Measurements from ENCODE around the gene STAT6.

Gene STAT6

DNA sequence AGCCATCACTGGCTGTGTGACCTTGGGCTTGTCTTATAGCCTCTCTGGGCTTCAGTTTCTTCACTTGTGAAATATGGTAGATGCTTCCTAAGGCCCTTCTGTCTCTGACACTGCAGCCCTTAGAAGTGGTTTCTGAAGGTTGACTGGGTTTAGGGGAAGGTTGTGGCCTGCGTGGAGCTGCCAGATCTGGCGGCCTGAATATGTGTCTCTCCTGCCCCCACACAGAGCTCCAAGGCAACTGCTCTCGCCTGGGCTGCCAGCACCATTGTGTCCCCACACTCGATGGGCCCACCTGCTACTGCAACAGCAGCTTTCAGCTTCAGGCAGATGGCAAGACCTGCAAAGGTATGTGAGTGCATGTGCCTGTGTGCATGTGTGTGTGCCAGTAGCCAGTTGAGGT is 32.3 kb upstream of the STAT6 start:
- DNase-seq: no peak

DNA sequence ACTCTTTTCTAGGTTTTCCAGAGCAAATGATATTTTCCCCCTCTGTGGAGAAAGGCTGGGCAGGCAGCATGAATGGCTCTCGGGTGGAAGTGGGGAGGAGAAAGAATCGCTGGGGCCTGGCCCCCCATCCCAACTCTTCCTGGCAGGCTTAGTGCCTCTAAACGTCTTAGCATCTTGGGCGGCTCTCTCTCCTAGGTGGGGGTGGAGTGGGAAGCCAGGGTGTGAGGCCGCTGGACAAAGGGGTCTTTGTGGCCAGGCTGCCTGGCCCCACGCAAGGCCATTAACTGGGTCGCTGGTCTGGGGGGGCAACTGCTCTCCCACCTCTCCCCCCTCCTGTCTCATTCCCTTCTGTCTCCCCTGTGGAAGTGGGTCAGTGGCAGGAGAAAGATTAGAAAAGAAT is 31.6 kb upstream of the STAT6 start:
- no peak for DNase-seq

DNA sequence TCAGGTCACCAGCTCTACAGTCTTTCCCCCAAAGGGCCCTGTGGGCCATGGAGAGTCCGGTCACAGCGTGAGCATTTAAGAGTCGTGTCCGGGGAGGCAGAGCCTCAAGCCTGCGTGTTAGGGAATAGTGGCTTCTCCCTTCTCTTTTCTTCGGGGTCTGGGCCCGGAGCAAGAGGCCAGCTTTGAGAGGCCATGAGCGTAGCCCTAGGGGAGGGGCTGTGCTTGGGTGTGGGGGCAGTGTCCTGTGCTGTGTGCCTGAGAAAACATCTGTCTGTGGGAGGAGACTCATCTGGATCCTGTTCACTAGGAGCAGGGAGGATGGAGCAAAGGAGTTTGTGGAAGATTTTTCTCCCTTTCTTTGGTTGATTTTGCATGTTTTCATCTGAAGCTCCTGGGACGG is 31.0 kb upstream of the STAT6 start:
- no peak for DNase-seq

DNA sequence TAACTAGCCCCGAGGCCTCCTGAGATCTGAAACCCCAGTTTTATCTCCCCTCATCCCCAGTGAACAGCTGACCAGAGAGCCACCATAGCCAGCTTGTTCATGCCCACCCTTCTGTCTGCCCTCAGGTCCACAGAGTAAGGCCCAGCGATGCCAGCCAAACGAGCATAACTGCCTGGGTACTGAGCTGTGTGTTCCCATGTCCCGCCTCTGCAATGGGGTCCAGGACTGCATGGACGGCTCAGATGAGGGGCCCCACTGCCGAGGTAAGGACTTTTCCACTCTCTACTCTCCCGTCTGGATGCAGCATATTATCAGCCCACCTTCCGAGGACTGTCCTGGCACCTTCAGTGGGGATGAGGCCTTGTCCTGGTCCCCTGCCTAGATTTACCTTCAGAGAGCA is 30.1 kb upstream of the STAT6 start:
- no peak for DNase-seq

DNA sequence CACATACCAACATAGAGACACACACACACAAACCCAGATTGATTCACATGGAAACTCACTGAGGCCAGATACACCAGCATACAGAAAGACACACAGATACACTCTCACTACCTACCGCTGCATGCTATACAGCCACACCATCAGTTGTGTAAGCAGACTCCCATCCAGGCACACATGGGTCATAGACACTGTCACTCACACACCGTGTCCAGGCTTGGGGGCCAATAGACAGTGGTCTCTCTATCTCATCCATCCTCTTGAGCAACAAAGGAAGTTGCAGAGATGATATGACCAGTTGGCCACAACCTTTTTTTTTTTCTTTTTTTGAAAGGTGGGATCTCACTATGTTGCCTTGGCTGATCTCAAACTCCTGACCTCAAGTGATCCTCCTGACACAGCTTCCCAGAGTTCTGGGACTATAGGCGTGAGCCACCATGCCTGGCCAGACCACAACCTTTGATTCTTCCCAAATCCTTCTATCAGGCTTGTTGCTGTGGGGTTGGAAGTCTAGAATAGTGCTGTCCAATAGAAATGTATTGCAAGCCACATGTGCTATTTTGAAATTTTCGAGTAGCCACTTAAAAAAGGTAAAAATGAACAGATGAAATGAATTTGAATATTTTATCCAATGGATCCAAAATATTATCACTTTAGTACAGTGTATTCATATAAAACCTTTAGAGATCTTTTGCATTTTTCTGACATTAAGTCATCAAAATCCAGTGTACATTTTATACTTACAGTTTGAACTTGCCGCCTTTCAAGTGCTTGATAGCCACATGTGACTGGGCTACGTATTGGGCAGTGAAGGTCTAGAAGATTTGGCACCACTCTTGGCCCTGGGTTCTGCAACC is 28.9 kb upstream of the STAT6 start:
- DNase-seq: no peak

DNA sequence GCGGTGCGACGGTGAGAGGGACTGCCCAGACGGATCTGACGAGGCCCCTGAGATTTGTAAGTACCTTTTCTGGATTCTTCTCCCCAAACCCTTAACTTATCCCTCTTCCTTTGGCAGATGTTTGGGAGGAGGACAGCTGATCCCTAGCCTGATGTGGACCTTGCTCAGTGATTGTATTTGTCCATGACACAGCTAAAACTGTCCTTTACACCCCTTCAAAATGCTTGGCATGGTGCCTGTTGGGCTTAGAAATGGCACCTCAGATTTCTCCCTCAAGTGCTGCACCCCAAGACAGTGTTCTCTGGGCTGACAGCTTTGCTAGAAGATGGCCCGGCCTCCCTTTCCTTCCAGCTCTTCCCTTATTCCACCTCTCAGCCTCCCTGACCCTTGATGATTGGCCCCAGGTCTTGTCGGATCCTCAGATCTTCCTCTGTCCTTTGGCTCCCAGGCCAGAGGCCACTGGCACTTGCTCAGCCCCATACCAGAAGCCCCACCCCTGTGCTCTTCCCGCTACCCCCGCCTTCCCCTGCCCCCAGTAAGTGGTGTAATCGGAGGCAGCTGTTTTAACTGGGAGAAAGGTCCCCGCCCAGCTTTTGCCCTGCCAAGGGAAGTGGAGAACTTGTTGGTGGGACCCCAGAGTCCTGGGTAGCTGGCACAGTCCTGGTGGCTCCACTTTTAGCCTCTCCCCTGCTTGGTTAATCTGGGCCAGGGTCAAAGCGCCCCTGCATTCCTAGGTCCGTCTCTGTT is 27.5 kb upstream of the STAT6 start:
- DNase-seq: no peak

DNA sequence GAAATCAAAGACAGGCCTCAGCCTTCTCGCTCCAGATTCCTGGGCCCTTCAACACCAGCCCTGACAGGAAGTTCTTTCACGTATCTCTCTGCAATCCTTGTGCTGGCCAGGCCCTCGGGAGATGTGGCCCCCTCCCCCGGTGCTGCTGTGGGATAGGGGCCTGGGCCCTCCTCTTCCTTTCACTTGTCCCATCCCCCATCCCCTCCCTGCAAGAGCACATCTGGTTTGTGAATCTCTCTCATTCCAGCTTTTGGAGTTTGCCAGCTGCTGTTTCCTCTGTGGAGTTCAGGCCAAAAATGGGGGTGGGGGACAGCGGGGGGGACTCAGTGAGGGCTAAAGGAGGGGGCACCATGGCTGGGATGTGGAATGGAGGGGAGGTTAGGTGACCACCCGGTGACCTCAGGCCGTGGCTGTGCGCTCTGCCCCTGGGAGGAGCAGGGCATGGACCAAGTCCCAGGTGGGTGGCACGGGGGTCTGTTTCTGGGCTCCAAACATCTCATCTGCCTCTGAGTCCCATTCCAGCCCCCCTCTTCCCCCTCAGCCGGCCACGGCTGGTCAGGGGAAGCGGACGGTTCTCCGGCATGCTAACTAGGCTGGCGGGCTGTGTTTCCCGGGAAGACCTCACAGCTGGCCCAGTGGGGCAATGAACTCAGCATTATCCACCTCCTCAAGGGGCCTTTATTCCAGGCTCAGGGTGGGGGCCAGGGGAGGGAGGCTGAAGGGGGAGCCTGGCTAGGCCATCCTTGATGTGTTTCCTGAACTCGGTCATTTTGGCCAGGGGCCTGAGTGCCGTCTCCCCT is 24.6 kb upstream of the STAT6 start:
- DNase-seq: no peak

DNA sequence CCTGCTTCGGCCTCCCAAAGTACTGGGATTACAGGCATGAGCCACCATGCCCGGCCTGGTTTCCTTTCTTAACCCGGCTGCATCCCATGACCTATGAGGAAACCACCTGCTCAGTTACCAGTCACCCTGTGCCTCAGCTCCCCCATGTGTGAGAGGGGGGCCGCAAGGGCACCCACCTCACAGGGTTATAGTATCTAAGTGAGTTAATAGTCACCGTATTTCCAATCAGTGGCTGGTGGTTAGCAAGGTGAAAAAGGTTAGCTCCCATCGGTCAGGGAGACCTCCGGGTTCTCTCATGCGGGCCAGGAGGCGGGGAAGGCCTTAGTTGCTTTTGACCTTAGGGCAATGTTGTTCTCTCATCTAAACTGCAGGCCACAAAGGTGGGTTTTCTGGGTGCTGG is 23.8 kb upstream of the STAT6 start:
- no peak for DNase-seq

DNA sequence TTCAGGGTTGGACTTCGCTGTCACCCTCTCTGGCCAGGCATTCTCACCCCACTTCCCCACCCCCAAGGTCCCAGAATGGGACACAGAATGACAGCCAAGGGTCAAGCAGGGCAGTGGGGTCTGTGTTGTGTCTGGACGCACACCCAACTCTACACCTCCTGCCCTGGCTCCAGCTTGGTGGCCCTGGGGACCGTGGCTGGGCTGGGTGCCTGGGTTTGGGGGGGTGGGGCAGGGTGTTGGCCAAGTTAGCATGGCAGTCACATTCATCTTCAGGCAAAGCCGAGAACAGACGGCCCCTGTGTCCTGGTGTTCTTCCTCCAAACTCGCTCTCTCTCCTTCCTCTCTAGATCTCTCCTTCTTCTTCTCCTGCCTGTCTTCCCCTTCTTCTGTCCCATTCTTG is 22.8 kb upstream of the STAT6 start:
- no peak for DNase-seq

DNA sequence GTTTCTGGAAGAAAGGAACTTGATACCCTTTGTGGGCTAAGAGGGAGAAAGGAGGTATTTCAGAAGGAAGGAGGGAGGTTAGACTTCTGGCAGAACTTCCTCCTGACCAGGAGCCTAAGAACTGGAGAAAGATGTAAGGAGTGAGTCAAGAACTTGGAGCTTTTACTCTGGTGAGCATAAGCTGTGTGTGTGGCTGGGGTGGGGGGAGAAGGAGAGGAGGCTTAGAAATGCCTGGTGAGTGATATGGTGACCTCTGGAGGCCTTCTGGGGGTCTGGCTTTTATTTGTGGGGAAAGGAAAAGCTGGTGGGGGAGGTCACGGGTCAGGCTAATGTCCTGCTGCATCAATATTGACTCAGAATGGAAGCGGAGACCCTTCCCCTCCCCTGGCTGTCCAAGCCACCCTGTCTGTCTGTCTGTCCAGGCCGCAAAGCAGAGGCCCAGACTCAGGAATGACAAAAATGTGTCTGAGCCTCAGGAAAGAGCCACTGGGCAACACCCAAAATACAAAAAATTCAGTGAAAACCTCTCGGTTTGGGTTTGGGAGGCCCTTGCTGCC is 21.9 kb upstream of the STAT6 start:
- no peak for DNase-seq

DNA sequence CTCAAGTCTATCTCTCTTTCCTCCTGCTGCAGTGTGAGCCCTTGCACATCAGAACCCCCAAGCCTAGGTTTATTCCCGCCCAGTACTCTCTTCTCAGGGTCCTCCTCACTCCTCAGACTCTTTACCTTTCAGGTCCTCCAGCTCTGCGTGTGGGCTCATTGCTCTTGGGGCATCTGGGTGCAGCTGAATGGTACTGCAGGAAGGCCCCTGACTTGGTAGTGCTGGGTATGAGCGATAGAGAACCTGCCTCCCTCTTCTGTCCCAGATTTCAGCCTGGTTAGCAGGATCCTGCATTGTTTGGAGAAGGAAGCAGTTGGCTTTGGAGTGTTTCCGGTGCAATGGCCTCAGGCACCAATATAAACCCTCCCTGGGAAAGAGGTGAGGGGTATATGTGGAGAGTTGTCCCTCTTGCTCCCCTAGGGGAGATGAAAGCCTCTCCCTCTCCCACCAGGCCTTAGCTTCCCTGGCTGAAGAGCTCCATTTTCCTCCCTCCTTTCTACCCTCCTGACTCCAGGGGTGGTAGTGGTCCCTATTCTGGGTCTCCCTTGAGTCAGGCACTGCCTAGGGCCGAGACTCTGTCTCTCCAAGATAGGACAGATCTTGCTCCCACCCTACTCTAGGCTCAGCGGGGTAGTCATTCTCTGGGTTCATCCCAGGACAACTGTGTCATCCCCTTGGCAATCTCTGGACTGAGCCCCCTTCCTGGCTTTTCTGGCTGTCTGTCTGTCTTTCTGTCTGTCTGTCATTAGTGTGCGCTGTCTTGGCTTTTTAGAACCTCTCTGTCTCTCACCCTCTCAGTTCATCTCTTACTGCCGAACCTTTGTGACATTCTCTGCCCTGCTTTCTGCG is 21.0 kb upstream of the STAT6 start:
- no peak for DNase-seq

DNA sequence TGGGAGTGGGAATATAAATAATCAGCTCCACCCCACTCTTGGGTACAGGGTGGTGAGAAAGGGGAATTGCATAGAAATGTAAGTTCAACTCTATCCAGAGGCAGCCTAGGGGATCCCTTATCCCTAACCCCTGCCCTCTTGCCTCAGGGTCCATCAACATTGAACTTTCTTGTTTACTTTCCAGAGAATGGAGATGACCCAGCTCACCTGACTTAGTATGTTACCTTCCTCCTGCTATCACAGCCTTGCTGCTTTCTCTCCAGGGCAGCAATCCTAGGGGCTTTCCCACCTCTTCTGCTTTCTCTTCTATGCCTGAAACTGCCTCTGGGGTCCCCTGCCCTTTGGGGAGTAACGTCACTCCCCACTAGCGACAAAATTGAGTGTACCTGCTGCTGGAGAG is 19.8 kb upstream of the STAT6 start:
- no peak for DNase-seq

DNA sequence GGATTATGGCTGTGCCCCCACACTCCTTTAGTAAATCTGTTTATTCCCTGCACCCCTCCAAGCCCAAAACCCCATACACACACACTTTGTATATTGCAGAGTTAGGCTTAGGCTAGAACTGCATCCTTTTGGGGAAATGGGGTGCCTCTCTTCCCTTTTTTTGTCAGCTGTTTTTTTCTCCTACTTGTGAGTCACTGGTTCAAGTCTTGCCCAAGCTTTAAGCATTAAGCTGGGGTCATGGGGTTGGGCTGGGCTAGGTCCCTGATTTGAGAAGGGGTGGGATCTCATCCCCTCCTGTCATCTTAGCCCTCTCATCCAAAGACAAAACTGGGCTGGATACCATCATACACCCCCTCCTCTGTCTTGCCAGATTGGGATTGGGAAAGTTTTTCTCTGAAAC is 18.7 kb upstream of the STAT6 start:
- DNase-seq: no peak

DNA sequence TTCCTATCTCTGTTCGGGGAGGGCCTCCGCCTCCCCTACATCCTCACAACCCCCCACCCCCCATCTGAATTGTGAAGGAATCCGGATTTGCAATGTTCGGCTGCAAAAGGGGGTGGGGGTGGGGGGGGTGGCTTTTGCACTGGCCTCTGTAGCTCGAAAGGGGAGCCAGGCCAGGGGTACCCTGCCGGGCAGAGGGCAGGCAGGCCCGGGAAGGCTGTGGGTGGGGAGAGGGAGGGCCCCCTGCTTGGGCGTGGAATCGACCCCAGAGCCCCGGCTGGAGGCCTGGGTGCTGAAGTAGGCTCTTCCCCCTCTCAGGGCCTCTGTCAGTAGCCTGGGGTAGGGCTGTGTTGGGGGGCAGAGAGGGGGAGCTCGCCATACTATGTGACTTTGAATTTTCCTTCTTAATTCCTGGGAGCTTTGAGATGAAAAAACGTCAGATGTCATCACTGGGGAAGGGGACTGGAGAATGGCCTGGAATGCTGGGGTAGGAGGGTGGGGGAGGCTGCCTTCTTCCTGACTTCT is 18.2 kb upstream of the STAT6 start:
- no peak for DNase-seq

DNA sequence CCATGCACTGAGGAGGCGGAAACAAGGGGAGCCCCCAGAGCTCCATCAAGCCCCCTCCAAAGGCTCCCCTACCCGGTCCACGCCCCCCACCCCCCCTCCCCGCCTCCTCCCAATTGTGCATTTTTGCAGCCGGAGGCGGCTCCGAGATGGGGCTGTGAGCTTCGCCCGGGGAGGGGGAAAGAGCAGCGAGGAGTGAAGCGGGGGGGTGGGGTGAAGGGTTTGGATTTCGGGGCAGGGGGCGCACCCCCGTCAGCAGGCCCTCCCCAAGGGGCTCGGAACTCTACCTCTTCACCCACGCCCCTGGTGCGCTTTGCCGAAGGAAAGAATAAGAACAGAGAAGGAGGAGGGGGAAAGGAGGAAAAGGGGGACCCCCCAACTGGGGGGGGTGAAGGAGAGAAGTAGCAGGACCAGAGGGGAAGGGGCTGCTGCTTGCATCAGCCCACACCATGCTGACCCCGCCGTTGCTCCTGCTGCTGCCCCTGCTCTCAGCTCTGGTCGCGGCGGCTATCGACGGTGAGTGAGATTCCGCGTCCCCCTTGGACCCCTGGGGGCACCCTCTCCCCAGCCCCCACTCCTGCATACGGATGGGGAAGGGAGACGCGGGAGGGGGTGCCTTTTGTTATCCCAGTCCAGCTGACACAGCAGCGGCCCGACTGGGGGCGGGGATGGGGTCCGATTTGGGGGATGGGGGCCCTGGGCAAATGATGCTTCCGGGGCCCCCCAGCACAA is 17.5 kb upstream of the STAT6 start:
- DNase-seq: no peak

DNA sequence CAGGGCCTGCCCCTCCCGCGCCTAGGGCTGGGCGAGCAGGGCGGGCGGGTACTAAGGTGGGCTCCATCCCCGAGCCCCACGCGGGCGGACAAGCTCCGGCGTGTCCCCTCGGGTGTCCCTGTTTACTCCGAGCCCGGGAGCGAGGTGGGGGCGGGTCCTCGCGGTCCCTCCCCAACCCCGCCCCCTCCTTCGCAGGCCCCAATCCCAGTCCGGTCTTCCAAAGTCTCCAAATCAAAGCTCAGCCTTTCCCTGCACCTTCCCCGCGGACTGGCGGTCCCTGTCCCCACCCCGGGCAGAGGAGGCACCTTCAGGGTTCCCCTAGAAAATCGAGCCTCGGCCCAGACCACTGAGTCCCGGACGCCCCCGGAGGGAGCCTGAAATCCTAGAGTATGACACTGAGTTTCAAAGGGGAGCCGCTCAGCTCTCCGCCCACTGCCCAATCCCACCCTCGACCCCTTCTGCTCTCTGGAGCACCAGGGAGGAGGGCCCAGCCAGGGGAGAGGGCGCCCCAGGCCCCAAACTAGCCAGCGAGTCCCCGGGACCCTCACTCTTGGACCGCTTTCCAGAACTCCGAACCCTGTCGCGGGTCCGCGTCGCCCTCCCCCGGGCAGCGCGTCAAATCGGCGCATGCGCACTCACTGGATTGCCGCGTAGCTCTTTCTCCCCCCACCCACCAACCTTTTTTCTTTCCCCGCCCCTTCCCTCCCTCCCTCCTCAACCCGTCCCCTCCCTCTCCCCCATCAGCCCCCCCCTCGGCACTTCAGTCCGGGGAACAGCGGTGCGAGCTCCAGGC is 16.8 kb upstream of the STAT6 start, which contains the start of gene LRP1:
TSS of gene LRP1 (plus strand) at position 758 of the 793 bp plus-strand sequence. CDS start 482 bp downstream, outside the sequence.
- peak; percentile 77 for DNase-seq

DNA sequence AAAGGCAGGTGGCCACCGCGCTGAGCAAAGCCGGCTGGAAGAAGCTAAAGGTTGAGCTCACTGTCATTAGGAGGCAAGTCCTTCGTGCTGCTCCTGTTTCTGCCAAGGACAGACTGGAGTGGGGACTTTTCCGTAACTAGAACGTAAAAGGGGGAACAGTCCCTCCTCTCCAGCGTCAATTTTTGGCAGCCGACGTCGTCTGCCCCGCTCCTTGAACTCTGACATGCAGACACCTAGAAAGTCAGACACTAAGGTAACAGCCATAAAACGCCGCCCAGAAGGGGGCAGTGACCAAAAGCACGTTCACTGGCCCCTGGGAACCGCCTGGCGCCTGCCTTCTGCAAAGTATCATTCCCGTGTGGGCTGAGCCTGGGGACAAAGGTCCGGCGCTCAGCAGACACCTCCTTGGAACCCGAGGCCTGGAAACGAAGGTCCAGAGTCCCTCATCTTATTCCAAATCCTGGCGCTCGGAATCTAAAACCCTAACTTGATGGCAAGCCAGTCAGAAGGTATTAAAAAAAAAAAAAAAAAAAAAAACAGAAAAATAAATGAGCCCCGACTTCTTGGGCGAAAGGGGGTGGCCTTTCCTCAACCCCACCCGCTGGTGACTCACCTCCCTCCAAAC is 16.1 kb upstream of the STAT6 start:
- DNase-seq: peak; percentile 81

DNA sequence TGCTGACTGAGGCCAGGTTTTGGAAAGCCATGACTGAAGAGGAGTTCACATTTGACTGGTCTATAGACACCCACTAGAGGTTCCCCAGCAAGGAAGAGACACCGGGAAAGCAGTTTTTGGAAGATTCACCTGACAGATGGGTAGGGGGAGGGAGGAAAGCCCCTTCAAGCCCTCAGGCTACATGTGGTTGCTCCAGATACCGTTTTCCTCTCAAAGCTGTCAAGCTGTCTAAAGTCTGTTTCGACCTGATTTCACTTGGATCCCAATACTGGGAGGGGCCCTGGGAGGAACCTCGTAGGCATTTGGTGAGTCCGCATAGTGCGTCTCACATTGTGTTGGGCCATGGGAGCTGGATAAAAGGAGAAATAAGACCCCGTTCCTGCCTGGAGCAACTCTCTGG is 15.4 kb upstream of the STAT6 start:
- no peak for DNase-seq

DNA sequence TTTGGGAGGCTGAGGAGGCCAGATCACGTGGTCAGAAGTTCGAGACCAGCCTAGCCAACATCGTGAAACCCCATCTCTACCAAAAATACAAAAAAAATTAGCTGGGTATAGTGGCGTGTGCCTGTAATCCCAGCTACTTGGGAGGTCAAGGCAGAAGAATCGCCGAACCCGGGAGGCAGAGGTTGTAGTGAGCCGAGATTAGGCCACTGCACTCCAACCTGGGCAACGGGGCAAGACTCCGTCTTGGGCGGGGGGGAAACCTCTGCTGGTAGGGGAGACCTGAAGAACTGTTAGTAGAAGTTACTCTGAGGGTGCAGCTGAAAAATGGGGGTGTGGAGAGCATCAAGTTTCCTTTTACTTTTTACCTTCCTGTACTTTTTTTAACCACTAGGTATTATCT is 14.9 kb upstream of the STAT6 start:
- no peak for DNase-seq
